ENCODE data around the gene MXD3.
A peak's percentile ranks its signal among the peaks of the same experiment; 100 is the strongest.

Gene MXD3

GRCh38 chr5:177303121-177303924 is 8.4 kb downstream of the MXD3 start, which contains the start of the genes PRELID1 and RAB24:
PRELID1 (plus strand) TSS chr5:177303799; CDS start chr5:177303986, 187 bp downstream.
RAB24 (minus strand) TSS chr5:177303719; CDS start chr5:177303288, 431 bp downstream.
- DNase-seq (ENCODE audit: low read depth in 2 of 2), result peak; percentile 85 to 88

GRCh38 chr5:177302354-177303110 is 9.2 kb downstream of the MXD3 start:
- DNase-seq (ENCODE audit: low read depth in 2 of 2), result no peak

DNA sequence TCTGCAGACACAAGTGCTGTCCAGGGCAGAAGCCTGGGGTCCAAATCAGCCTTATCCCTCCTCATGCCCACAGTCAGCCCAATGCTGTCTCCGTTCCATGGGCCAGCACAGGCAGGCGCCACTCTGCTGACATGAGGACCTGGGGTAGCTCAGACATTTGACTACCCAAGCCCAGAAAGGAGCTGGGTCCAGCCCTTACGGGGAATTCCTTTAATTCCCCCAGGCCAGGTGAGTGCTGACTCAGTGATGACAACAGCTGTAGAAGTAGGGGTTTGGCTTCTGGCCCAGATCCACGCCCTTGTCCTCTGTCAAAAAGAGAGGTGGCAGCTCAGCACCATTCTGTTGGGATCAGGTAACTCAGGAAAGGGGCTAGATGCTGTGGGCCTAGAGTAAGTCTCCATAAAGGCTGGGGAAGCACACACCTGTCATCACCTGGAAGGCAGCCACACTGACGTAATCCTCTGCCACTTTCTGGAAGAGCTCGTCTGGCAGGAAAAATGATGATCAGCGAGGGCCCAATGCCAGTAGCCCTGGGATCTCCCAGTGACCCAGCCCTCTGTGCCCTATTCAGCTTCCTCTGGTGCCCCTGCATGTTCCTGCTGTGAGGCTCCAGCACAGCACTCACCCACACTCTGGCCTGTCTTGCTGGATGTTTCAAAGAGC is 10.1 kb downstream of the MXD3 start:
- DNase-seq (ENCODE audit: low read depth in 2 of 2), result no peak

DNA sequence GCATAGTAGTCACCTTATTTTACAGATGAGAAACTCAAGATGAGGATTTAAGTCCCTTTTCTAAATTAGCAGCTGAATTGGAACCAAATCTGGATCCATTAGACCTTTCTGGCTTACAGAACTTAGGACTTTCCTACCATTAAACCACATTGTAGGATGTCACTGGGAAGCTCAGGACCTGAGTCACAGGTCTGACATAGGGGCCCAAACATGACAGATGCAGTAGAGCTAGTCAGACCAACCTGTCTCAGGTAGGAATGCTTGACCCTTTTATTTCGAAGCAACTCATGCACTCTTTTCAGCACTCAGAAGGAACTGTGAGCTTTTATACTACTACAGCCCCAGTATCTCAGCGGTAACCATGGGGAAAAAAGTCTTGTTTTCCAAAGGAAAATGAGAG is 10.7 kb downstream of the MXD3 start:
- DNase-seq (ENCODE audit: low read depth in 2 of 2), result no peak

DNA sequence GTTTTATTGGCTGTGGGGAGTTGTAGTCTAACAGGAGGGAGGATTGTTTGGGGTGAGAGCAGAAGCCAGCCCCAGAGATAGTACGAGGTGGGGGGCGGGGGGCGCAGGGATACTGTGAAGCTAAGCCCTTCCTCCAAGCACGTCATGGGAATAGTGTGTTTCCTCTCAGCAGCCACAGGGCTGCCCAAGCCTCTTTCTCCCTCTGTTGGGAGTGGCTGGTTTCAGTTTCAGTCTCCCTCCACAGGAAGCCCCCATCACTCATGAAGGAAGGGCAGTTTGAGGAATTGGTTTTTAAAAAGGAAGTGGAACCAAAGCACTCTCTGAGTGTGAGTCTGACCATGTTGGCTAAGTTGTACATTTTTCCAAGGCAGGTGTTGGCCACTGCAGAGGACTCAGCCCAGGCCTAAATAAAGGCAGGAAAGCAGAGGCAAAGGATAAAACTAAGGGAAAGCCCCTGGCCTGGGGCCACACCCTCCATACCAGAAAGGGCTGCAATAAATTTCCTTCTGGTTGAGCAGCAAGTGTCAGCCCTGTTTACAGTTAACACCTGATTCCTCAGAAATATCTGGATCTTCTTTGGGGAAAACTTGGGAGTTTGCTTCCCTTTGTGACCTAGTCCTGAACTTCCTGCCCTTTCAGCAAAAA is 11.3 kb downstream of the MXD3 start:
- peak in 1 of 2 donors; percentile 38 for DNase-seq (ENCODE audit: low read depth in 2 of 2)

- no peak for DNase-seq (ENCODE audit: low read depth in 2 of 2)
These were observed 12.0 kb downstream of the MXD3 start for GRCh38 chr5:177299697-177300096.

DNA sequence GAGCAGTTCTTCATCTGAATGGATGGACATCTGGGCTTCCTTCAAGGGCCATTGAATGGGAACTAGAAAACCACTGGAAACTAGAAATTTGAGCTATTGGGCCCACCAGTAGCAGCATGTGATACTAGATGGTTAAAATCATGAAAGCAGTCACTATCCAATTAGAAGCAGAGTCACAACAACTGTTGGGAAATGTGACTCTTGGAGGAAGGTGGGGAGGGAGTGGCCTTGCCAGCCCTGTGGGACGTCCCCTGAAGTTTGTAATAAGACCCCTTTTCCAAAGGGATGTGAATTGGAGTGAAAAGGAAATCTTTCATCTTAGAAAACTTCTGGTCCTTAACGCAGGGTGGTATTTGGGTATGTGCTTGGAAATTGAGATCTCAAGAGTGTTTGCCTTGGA is 13.8 kb downstream of the MXD3 start:
- DNase-seq (ENCODE audit: low read depth in 2 of 2), result no peak

DNA sequence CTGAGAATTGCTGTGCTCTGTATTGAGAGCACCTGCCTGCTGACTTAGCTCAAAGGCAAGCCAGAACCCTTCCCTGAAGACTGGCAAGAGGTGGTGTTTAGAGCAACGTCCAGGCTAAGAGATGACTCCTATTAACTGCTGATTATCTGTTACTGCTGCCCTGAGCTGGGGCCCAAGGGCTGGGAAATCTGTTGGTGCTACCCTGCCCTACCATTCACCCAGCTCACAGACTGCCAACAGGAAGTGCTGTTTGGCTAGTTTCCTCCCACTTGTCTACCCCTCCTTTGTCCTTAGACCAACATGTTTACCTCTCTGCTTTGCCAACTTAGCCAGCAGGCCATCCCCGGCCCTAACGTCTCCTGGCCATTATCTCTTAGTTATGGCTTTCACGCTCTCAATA is 15.1 kb downstream of the MXD3 start:
- no peak for DNase-seq (ENCODE audit: low read depth in 2 of 2)

- no peak for DNase-seq (ENCODE audit: low read depth in 2 of 2)
These were observed 15.8 kb downstream of the MXD3 start for GRCh38 chr5:177295924-177296323.

- DNase-seq (ENCODE audit: low read depth in 2 of 2), result no peak
These were observed 17.1 kb downstream of the MXD3 start for GRCh38 chr5:177294632-177295031.

GRCh38 chr5:177293819-177294581 is 17.7 kb downstream of the MXD3 start:
- DNase-seq (ENCODE audit: low read depth in 2 of 2), result no peak

- no peak for DNase-seq (ENCODE audit: low read depth in 2 of 2)
These were observed 20.0 kb downstream of the MXD3 start for GRCh38 chr5:177291735-177292134.

- no peak for DNase-seq (ENCODE audit: low read depth in 2 of 2)
These were observed 20.7 kb downstream of the MXD3 start for GRCh38 chr5:177290816-177291596.

GRCh38 chr5:177288191-177288590 is 23.5 kb downstream of the MXD3 start:
- no peak for DNase-seq (ENCODE audit: low read depth in 2 of 2)

GRCh38 chr5:177276886-177277285 is 34.8 kb downstream of the MXD3 start:
- DNase-seq (ENCODE audit: low read depth in 2 of 2), result no peak

GRCh38 chr5:177275883-177276282 is 35.8 kb downstream of the MXD3 start:
- no peak for DNase-seq (ENCODE audit: low read depth in 2 of 2)

DNA sequence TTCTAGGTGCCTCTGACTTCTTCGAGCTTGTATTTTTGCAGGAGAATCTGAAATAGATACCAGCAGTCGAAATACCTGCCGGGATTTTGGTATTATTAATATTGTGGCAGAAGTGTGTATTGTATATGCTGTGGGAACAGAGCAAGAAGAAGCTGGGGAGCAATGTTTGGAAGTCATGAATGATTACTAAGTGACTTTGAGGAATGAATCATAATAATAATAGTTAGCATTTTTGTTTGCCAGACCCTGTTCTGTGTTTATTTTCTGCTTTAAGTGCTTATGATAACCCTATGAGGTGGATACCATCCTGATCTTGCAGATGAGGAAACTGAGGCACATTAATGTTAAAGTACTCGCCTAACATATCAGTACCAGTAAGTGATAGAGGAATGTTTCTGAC is 40.6 kb downstream of the MXD3 start:
- DNase-seq (ENCODE audit: low read depth in 2 of 2), result no peak

GRCh38 chr5:177270653-177271052 is 41.0 kb downstream of the MXD3 start:
- no peak for DNase-seq (ENCODE audit: low read depth in 2 of 2)

DNA sequence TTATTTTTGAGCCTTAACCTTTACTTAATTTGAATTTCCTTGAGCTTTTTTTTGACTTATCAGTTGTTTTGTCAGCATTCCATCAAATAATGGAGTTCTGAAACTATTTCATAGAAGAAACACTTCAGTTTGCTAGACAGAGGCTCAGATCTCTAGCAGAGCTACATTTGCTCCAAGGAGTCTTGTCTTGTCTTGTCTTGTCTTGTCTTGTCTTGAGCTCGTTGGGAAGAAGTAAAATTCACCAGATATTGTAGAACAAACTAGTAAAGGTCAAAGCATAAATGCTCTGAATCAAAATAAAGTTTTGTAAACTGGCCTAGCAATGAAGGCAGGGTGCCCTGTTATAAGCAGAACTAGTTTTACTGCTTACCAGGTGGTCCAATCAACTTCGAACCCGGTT is 41.7 kb downstream of the MXD3 start:
- DNase-seq (ENCODE audit: low read depth in 2 of 2), result no peak

DNA sequence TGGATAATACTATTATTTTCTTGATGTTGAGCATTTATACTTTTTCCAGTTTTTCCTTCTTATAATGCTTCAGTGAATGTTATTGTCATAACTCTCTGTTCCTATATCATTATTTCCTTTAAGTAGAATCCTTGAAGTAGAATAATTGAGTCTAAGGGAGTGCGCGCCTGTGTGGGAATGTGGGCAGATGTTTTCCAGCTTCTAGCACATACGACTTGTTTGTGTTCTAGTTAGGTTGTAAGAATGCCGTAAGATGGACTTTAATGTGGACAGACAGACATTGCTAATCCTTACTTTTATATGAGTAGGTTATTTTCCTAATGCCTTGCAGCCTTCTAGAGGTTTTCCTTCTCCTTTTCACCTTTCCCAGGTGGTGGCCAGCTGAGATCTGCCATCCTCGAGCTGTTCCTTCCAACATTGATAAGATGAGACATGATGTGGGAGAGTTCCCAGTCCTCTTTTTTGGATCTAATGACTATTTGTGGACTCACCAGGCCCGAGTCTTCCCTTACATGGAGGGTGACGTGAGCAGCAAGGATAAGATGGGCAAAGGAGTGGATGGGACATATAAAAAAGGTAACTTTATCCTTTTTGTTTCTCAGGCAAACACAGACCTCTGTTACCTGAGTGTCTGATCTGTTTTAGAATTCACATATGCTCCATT is 42.3 kb downstream of the MXD3 start:
- DNase-seq (ENCODE audit: low read depth in 2 of 2), result no peak

All from stimulated activated CD8-positive, alpha-beta memory T cell treated with anti-CD3 and anti-CD28 coated beads, Interleukin-2, amount 100 ng/mL, for 48 hours (primary cell).